GM19328 (cell line): Measurements from ENCODE around the gene ADD3.

Experiments
- ATAC-seq: cut with Tn5 transposase; IDR thresholded peaks from one replicate; pipeline ENCODE4 v1.9.1; 2021; ENCODE audit warnings: mild to moderate bottlenecking, moderate library complexity; ENCODE audit not compliant: unreplicated experiment

Gene ADD3

DNA sequence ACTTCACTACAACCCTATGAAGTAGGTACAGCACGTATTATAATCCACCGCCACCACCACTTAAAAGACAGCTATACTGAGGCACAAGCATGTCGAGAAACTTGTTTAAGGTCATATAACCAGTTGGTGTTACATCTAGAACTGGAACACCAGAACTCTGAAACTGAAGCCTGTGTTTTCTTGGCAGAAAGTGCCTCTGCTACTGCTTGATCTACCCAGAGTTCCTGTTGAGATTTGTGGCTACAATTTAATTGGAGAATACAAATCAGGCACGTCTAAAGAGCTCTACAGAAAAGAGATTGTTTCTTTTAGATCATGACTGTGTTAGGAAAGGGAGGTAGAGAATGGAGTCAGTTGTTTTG lies 4.3 kb upstream of the ADD3 start:
- ATAC-seq: no peak

DNA sequence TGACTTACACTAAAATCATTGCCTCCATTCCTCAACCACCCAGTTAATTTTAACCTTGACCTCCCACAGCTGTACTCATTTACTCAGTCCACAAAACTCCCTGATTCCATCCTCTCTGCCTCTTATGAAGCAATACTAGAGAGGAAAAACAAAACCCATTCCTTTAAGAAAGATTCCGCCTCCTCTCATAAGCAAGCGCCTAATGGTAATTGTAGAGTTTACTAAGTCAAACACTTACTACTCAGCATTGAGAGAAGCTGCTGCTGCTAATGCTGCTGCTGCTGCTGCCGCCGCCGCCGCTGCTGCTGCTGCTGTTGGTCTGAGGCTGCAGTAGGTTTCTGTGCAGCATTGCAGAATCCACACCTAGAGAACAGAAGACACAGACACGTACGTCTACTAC lies 2.1 kb upstream of the ADD3 start:
- ATAC-seq: no peak

DNA sequence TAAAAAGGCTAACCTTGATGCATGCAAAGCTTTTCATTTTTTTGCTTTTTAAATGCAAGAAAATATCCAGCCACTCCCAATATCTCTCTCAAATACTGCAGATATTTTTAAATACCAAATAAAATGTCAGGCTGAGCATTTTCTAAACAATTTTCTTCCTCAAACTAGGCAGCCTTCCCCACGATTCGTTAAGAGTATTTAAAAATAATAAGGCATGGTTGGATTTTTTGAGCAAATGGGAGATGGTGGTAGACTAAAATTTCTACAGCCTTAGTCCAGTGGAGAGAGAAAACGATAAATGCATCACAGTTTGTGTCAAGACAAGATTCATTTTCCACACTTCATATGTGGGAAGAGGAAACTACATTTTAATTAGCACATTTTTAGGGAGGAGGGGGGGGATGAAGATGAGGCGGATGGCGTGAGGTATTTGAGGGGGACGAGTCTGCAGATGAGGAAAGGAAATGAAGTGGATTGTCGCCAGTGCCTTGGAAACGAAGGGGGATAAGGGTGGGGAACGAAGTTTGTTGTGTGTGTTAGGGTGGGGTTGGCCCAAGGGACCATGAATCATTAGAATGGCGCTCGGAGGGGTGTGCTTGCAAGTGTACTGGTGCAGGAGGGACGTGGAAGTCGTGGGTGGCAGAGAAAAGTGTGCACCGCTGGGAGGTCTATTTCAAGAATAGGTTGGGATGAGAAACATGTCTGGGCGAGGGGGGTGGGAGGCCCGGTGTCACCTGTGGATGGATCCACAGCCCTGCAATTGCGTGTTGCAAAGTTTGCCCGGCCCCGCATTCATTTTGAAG lies 1.2 kb upstream of the ADD3 start:
- no peak for ATAC-seq

DNA sequence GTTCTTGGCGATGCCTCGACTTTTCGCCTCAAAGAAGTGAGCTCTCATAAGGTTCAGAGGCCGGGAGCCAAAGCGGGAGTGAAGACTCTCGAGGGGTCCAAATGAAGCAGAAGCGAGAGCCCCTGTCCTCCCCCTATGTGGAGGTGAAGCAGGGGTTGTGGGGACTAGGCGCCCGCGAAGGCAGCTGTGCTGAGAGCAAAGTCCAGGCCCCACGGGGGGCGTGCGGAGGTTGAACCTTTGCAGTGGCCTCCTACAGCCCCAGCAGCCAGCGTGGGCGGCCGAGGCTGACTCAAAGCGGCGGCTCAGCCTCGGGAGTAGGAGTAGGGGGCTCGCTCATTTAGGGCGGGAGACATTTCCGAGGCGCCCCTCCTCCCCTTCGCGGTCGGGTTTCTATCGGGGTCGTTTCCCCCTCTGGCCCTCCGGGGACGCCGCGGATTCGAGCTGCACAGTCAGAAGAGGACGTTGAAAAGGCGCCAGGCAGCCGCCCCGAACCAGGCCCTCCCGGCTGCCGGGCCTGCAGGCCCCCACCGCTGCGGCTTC lies 553 bp upstream of the ADD3 start:
- peak; percentile 27 for ATAC-seq

DNA sequence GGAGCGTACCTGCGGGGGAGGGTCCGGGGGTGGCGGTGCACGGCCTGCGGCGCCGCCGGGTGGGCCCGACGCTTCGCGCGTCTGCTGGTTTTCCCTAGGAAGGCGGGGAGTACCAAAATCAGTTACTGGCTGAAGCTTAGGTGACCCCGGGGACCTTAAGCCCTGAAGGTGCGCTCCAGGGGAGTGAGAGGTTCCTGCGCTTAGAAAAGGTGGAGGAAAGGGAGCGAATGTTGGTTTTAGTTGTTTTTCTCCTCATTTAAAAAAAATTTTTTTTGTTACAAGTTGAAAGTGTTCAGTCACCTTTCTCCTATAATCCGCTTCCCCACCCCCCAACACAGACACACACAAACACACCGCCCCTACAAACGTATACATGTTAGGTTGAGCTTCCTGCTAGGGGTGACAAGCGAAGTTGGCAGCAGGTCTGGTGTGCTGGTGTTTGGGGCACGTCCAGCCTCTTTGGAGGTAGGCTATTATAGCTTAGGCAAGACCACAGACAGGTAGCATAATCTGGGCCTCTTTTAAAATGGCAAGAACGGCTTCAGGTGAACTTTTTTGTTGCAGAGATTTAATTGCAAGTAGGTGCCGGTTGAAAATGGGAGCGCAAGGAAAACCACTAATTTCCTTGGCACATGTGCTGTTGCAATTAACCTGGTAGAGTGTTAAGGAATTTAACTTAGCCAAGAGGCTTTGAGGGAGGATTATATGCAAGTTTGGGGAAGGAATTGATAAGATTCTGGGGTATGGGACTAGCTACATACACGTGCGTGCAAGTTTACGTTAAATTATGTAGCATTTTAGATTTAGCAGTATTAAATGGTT lies 945 bp downstream of the ADD3 start:
- no peak for ATAC-seq

DNA sequence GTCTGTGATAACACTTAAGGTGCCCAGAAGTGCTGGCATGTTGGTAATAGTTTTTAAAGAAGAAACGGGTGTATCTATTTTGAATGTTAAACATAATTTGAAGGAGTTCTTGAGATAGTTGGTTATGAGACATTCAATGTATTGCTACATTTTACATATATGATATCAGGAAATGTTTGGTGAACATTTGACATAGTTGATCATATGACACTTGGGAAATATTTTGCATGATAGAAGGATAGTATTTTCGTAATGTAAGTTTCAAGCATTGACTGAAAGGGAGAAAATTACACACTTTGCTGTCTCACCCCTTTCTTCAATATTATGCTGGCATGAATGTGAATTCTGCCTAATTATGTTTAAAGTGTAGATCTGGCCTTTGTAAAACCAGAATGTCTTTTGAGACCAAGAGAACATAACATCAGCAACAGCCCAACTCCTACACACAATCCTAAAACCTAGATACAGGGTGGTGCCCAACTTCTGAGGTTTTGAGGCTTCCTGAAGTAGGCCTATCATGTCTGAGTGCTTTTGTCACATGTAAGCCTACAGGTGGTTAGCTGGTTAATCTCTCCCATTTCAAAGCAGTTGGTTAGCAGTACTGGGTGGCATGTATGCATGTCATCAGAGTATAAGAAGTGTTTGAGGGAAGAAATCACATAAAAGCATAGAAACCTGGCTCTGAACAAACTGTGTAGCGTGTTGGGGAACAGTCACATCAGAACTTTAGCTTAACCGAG lies 2.1 kb downstream of the ADD3 start:
- ATAC-seq: peak; percentile 22

DNA sequence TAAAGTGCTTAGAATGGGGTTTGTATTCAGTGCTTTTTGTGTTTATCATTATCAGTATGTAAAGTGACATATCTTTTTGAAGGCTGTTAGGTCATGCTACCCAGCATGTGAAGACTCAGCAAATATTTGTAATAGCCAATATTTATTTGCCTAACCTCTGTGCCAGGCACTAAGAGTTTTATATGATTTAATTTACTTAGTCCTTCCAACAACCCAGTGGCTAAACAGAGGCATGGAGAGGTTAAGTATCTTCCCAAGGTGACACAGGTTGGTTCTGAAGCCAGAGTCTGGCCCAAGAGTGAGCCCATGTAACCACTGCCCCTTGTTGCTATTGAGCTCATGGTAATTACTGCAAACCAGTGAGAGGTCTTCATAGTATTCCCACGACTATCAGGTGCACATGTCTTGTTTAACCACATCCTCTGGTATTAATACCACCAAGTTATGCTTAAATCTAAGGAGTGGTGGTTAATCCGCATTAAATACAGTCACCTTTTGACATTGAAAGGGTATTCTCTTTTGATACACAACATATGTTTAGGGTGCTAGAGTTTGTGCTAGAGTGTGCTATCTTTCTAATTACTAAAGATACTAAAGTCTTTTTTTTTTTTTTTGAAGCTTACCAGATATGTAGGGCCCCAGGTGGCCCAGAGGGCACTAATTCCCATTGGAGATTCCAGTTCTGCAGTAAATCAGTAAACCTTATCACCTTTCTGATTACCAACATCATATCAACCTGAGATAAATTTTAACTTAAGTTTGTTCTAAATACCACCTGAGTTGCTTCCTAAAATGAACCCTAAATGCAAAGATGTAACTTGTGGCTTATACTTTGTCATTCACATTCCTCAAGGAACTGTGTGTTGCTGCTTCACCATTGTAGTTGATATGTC lies 2.9 kb downstream of the ADD3 start:
- no peak for ATAC-seq

DNA sequence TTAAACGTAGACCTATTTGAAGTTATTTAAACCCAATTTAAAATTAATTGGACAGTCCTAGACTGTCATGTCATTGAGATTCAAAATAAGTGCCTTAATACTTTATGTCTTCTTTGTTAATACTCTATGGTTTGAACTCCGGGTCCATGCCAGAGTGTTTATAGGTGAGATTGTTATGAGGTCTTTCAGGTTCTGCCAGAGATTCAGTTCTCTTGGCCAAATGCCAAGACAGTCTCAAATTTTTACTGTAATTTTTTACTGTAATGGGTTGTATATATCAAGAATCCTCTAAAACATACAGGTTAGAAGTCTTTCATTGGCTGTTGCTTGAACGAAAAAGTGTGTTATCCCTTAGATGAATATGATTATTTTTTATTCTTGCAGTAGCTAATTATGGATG lies 3.9 kb downstream of the ADD3 start:
- ATAC-seq: no peak

DNA sequence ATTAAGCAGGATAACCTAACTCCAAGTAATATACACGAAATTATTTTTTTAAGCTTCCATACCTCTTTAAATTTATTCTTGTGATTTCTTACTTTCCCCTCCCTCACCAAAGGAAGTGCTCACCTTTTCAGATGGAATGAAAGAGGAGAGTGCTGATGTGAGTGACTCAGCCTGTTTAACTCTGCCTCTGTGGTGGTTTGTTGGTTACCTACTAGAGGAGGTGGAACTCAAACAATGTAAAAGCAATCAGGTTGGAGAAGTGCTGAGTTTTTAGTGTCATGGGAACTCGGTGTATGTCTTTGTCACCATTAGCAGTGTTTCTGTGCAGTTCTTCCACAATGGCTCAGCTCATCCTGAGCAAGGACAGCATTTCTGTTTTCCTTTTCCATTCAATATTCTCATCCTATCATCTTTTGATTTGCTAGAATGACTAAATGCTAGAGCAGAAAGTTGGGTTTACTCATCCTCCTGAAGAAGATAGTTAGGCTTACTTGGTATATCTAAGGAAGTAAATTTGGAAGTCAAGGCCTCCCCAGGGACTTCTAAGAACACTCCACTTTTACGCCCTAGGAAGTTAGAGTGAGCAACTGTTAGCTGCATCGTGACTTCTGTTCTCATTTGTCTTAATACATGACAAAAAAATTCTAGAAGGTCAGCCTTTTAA lies 6.0 kb downstream of the ADD3 start:
- ATAC-seq: no peak

DNA sequence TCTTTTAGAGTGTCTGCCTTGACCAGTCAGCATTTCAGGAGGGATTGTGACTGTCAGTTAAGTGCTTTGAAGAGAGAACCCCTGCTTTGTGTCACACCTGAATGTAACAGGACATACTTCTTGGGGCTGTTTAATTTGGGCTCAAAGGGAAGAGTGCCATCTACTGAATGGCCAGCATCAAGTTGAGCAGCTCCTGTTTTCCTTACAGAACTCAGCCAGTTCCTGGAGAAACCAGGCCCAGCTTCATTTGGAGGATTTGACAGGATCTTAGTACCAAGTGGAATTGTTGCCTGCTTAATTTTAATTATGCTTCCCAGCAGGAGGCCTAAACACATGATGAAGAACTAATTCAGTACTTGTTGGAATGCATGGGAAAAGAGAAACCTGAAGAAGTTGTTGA lies 8.3 kb downstream of the ADD3 start:
- ATAC-seq: no peak

DNA sequence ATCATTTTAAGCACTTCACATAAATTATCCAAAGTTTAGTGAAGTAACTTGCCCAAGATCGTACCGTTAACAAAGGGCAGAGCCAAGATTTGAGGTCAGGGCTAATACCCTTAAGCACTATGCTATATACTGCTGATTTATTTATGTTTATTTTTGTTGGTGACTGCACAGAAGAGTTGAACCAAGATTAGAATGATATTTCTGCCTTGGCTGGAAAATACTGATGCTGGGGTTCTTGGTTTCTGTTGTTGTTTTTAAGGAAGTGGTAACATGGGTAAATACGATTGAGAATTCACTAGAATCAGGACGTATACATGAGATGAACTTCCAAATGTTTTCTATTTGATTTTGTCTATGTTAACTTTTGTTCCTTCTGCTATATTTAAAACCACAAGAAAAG lies 9.3 kb downstream of the ADD3 start:
- ATAC-seq: no peak

DNA sequence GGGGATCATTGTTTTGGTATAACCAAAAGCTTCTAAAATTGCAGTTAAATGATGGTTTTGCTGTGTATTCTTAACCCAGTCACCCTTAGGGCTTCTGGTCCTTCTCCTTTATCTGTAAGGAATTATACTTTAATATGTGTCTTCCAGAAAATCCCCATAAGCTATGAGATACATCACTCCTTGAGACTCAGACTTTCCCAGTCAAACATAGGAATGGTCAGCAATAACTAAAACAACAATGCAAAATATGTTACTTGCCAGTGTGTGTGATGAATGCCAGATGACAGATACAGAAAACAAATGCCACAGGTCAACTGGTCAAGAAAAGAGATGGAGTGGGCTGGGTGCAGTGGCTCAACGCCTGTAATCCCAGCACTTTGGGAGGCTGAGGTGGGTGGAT lies 10.1 kb downstream of the ADD3 start:
- no peak for ATAC-seq

DNA sequence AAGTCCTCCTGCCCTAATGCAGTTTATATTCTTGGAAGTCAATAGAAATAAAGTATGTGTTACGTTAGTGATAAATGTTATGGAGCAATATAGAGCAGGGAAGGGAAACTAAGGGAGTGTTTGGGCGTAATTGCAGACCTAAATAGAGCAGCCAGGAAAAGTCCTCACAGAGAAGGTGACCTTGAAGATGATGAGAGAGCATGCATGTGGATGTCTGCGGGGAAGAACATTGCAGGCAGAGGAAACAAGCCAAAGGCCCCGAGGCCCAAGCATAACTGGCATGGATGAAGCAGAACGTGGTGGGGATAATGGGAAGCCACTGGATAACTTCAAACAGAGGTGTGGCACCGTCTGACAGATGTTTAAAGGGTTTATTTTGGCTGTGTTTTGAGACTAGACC lies 12.5 kb downstream of the ADD3 start:
- no peak for ATAC-seq

DNA sequence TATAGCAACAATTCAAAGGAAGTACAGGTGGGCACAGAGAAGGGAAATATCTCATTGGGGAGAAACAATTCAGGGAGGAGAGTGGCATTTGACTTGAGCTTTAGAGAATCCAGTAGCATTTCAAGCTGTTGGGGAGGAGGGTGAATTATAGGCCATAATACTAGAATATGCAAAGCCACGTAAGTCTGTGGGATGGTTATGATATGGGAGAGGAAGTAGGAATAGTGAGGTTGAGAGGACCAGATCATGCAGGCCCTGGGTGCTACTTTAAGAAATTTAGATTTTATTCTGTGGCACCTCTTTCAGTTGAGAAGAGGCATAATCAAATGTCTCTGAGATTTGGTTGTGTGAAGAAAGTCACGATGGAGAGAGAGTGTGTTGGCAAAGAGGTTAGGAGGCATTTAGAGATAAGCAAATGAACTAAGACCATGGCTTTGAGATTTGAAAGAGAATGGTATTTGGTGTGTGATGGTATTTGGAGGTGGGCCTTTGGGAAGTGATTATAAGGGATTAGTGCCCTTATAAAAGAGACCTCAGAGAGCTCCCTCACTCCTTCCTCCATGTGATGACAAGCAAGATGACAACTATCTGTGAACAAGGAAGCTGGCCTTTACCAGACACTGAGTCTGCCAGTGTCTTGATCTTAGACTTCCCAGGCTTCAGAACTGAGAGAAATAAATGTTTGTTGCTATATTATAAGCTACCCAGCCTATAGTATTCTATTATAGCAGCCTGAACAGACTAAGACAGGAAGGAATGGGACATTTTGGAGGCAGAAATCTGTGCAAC lies 15.1 kb downstream of the ADD3 start:
- no peak for ATAC-seq

DNA sequence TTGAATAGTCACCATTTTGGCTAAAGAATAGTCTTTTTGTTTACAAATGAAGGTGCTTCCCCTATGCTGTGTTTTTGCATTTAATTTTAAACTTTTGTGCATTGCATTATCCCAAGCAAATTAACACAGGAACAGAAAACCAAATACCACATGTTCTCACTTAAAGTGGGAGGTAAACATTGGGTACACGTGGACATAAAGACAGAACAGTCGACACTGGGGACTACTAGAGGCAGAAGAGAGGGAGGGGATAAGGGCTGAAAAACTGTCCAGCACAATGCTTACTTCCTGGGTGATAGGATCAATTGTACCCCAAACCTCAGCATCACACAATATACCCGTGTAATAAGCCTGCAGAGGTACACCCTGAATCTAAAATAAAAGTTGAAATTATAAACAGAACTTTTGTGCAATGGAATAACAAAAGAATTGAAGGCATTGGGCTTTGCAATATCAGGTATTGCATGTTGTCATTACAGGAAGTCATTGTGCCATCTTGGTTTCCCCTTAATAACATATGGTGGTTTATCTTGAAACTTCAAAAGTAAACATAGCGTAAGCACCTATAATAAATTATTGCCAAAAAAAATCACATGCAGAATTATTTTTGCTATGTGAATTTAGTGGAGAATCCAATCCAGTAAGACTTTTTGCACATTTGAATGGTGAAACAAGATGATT lies 16.1 kb downstream of the ADD3 start:
- no peak for ATAC-seq

DNA sequence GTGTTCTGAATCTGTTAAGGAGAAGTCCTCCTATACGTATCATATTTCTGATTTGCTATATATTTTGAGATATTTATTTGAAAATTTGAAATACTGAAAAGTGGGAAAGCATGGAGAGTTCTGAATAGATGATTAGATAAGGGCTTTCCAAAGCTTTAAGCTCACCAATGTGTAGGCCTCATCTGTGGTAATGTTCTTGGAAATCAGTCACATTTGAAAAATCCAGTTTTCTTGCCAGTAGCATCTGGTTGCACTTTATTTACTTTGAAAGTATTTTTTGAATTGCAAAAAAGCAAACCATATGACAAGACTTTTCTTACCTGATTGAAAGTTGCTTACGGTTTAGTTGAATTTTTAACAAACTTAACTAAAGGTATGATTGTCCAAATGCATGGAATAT lies 21.7 kb downstream of the ADD3 start:
- no peak for ATAC-seq

DNA sequence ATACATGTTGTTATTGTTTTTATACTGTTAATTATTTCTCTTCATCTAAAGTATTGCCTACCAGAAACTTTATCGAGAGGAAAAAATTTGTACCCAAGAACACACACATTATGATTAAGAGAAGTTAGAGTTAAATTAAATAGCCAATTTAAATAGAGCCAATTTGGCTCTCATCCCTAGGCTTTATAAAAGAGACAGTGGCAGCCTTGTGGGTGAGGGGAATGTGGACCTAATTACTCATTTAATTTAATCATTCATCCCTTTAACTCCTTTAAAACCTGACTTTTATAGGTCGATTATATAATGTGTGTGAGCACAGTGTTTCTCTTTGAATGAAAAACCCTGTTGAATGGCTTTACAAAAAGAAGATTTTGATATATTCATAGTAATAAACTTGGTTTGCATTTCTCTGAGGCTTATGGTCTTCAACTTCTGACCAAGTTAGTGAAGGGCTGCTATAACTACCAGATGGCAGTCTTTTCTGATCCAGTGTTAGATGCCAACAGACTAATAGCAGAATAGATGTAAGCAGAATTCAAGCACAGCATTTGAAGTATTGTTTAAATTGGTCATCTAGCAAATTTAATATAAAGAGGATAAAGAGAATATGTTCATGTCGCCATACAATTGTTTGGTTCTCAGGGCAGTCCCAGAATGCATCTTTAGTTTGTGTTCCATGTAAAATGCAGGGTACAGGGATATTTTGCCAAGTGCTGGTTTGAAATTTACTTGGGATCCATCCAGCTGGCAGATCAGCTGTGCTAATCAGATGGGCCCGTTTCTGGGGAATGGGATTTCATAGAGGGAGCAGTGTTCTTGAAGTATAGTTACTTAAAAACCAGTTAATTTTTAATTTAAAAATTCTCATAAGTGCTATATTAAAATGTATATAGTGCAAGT lies 25.3 kb downstream of the ADD3 start:
- ATAC-seq: no peak
